Large intestine (tissue), 3 donors: Measurements from ENCODE around the gene GAL3ST1. TPM values are rescaled to one million over a fixed set of nuclear protein-coding genes. Genes with fewer than 3 reads are reported as not detected.
A peak's percentile ranks its signal among the peaks of the same experiment; 100 is the strongest.
"Not testable (repeated sequence)": the region's sequence is repeated elsewhere in the genome, so short reads cannot be mapped to it uniquely, and the experiment has no call there.

ENCODE experiments used
- DNase-seq, 2 donors: peaks; one replicate each; pipeline versions ENCODE4 v3.0.0 to v3.0.0-alpha.2; 2013
- H3K27ac ChIP-seq: one replicate; pipeline ENCODE4 v1.5.1; 2013; ENCODE audit warnings: low read length
- H3K27me3 ChIP-seq: 2 replicates; pipeline ENCODE4 v1.6.1; 2013; ENCODE audit warnings: low read length; ENCODE audit not compliant: control insufficient read depth, insufficient read depth
- H3K36me3 ChIP-seq: 2 replicates; pipeline ENCODE4 v1.6.1; 2013; ENCODE audit warnings: low read length; ENCODE audit not compliant: control insufficient read depth, insufficient read depth
- H3K4me1 ChIP-seq: one replicate; pipeline ENCODE4 v1.6.1; 2013; ENCODE audit warnings: low read length; ENCODE audit not compliant: control insufficient read depth, insufficient read depth
- H3K4me3 ChIP-seq: one replicate; pipeline ENCODE4 v1.5.1; 2013; ENCODE audit warnings: low read length
- H3K9me3 ChIP-seq: one replicate; pipeline ENCODE4 v1.6.1; 2013; ENCODE audit warnings: mild to moderate bottlenecking, low read depth, low read length, moderate library complexity; ENCODE audit not compliant: control insufficient read depth
- WGBS: methylation state at CpG from one replicate; pipeline ENCODE4 v1.1.5; 2013; ENCODE audit warnings: low lambda C conversion rate; ENCODE audit not compliant: insufficient coverage; 5-methylcytosine and 5-hydroxymethylcytosine counted together
- polyA plus RNA-seq: library from polyadenylated mRNA; unstranded; fragments of 120-200 nt; gene quantifications from one replicate; pipeline ENCODE4 v1.2.1, GENCODE V29; 2013

The GAL3ST1 gene
- polyA plus RNA-seq, 1 donor = 19.5 TPM

DNA sequence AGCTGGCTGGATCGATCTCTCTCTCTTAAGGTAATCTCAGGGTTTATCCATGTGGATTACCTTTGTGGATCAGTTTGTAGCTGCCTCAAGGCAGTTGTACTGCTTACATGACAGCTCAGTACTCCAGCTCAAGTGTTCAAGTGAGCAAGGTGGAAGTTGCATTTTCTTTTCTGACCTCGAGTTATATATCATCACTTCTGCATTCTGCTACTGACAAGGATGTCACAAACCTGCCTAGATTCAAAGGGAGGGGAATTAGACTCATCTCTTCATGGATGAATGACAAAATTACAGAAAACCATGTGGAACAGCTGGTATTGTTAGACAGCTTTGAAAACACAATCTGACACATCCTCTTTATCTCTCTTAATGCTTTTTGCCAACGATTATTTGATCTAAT, 26.5 kb upstream of the GAL3ST1 start:
- 100% methylated on average over 1 of the region's 3 CpGs for WGBS
- no peak overlapping the region for H3K4me3 ChIP-seq

DNA sequence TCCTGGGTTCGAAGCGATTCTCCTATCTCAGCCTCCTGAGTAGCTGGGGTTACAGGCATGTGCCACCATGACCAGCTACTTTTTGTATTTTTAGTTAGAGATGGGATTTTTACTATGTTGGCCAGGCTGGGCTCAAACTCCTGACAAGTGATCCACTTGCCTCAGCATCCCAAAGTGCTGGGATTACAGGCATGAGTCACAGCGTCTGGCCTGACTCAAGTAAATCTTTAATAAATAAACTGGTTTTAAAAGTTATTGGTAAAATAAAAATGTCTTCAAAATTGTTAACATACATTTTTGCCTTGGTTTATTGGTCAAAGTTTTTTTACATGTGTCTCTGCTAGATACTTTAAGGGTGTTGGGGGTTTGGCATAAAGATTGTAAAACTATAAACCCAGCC, 24.5 kb upstream of the GAL3ST1 start:
- Histone ChIP-seq H3K27ac (no peak overlapping the region), H3K4me1 (no peaks in the 10 kb centered on the region)
- 57% methylated on average over 1 of the region's 3 CpGs for WGBS

More for the DNA sequence above, 26.5 kb upstream of the GAL3ST1 start:
- no peaks in the 10 kb centered on the region for H3K9me3 ChIP-seq
- no peak for DNase-seq
- no peaks in the 10 kb centered on the region for H3K36me3 ChIP-seq
- H3K4me1 ChIP-seq = peaks cover 3% of the 10 kb centered on the region
- no peaks in the 10 kb centered on the region for H3K27me3 ChIP-seq
- no peak overlapping the region for H3K27ac ChIP-seq

DNA sequence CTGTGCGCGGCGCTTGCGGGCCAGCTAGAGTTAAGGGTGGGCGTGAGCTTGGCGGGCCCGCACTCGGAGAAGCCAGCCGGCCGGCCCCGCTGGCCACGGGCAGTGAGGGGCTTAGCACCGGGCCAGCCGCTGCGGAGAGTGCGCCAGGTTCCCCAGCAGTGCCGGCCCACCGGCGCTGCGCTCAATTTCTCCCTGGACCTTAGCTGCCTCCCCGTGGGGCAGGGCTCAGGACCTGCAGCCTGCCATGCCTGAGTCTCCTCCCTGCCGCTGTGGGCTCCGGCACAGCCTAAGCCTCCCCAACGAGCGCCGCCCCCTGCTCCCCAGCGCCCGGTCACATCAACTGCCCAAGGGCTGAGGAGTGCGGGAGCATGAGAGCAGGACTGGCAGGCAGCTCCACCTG, 22.4 kb upstream of the GAL3ST1 start:
- Histone ChIP-seq H3K4me1 (peaks cover 3% of the 10 kb centered on the region), H3K36me3 (no peaks in the 10 kb centered on the region), H3K9me3 (no peaks in the 10 kb centered on the region), H3K27me3 (peaks cover 3% of the 10 kb centered on the region), H3K4me3 (no peak overlapping the region), H3K27ac (no peak overlapping the region)
- no CpG with 5 or more reads among the region's 29 CpGs for WGBS
- no peak for DNase-seq

More for the DNA sequence above, 24.5 kb upstream of the GAL3ST1 start:
- DNase-seq = no peak
- H3K4me3 ChIP-seq = no peak overlapping the region
- no peaks in the 10 kb centered on the region for H3K9me3 ChIP-seq
- H3K36me3 ChIP-seq = no peaks in the 10 kb centered on the region
- peaks cover 3% of the 10 kb centered on the region for H3K27me3 ChIP-seq

DNA sequence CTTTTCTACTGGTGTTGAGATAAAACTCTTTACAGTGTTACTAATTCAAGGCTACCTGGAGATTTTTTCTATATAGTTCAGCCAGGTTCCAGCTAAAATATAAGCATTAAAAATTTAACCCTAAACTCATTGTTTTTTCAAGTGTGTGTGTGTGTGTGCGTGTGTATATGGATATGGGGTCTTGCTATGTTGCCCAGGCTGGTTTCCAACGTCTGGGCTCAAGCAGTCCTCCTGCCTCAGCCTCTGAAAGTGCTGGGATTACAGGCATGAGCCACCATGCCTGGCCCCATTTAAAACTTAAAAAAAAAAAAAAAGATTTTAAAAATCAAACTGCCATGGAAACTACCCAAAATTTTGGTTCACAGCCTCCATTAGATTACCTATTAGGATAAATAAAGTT, 21.7 kb upstream of the GAL3ST1 start:
- Histone ChIP-seq H3K9me3 (no peaks in the 10 kb centered on the region), H3K36me3 (no peaks in the 10 kb centered on the region), H3K27ac (no peak overlapping the region), H3K4me3 (no peak overlapping the region), H3K27me3 (peaks cover 3% of the 10 kb centered on the region), H3K4me1 (peaks cover 3% of the 10 kb centered on the region)
- no peak for DNase-seq
- WGBS = no CpG with 5 or more reads among the region's 2 CpGs

DNA sequence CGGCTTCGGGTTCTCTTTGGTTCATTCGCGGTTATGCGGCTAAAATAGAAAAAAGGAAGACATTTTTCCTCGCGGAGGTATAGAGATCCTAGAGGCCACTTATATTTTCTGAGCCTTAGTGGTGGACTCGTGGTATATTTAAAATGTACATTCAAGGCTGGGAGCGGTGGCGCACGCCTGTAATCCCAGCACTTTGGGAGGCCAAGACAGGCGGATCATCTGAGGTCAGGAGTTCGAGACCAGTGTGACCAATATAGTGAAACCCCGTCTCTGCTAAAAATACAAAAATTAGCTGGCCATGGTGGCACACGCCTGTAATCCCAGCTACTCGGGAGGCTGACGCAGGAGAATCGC, 17.9 kb upstream of the GAL3ST1 start:
- no CpG with 5 or more reads among the region's 18 CpGs for WGBS
- H3K27ac ChIP-seq = not testable (repeated sequence)
- peak overlapping the region; percentile 24 for H3K4me3 ChIP-seq

DNA sequence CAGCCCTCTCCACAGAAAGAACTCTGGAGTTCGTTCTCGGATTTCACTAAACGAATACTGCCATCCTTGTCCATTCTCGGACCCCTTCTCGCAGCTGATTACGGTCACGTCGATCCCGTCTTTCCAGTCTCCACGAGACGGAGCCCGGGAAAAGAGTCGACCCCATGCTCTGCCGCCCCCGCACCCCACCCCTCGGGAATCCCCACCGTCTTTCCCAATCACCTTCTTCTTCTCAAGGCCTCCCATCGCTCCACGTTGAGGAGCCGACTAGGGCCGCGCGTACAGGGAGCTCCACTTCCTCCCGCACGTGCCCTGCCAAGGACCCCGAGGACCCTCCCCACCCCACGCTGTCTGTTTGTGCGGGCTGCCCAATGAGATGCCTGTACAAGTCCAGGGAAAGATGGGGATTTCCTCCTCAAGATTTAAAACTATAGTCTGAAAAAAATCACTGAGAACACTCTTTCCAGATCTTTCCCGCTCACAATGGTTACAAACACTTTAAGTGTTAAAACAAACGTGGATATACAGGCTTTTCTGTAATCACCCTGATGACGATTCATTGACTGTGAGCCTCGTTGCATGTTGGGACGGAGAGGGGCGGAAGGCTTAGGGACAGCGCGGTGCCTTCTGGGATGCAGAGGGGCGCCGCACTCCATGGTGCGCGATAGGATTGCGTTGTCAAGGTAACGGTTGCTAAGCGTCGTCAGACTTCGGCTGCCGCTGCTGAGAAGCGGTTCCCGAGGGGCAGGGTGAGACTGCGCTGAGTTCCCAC, 17.3 kb upstream of the GAL3ST1 start, which contains the start of gene PES1:
Gene PES1 (minus strand): TSS at position 323 of the 772 bp plus-strand sequence. CDS start 77 bp downstream, at position 246.
- no CpG with 5 or more reads among the region's 49 CpGs for WGBS
- DNase-seq = peak; percentile 99
- peaks cover 3% of the 10 kb centered on the region for H3K4me1 ChIP-seq
- peaks cover 3% of the 10 kb centered on the region for H3K27me3 ChIP-seq
- H3K4me3 ChIP-seq = peak within 1 kb of the TSS; percentile 84
- H3K27ac ChIP-seq = peak within 1 kb of the TSS; percentile 67
- H3K9me3 ChIP-seq = no peaks in the 10 kb centered on the region
- peaks cover 27% of the 10 kb centered on the region for H3K36me3 ChIP-seq

More for the DNA sequence above, 17.9 kb upstream of the GAL3ST1 start:
- not testable (repeated sequence) for H3K4me1 ChIP-seq, H3K27me3 ChIP-seq, H3K9me3 ChIP-seq, DNase-seq
- peaks cover 22% of the 10 kb centered on the region for H3K36me3 ChIP-seq

DNA sequence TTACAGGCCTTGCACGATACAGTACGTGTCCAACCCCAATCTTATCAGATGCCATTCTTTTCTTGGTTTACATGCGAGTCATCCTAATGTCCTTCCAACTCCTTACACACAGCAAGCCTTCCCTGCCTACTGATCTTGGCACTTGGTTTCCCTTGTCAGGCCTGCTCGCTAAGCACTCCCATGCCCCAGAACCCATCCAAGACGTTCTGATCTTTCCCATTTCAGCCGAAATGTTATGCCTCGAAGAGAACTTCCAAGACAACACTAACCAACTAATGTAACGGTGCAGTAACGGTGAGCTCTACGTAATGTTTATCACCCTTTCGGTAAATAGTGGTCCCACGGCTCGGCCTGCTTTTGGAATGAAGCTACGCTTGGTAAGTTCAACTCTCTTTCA, 16.7 kb upstream of the GAL3ST1 start:
- DNase-seq = no peak
- peaks cover 3% of the 10 kb centered on the region for H3K27me3 ChIP-seq
- WGBS = no CpG with 5 or more reads among the region's 14 CpGs

DNA sequence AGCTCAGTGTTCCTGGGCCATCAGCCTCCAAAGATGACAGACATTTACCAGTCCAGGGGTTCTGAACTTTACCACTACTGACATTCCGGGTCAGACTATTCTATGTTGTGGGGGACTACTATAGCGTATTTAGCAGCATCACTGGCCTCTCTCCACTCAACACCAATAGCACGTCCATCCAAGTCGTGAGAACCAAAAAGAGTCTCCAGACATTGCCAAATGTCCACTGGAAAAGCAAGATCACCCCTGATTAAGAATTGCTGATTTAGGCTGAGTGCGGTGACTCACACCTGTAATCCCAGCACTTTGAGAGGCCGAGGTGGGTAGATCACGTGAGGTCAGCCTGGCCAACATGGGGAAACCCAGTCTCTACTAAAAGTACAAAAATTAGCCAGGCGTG, 11.9 kb upstream of the GAL3ST1 start:
- Histone ChIP-seq H3K36me3 (peaks cover 79% of the 10 kb centered on the region), H3K9me3 (no peaks in the 10 kb centered on the region), H3K27ac (no peak overlapping the region), H3K27me3 (no peaks in the 10 kb centered on the region), H3K4me3 (no peak overlapping the region), H3K4me1 (no peaks in the 10 kb centered on the region)
- no CpG with 5 or more reads among the region's 8 CpGs for WGBS
- DNase-seq = no peak

More for the DNA sequence above, 16.7 kb upstream of the GAL3ST1 start:
- peak overlapping the region; percentile 84 for H3K4me3 ChIP-seq
- H3K9me3 ChIP-seq = no peaks in the 10 kb centered on the region
- peak overlapping the region; percentile 67 for H3K27ac ChIP-seq
- H3K4me1 ChIP-seq = peaks cover 3% of the 10 kb centered on the region
- peaks cover 33% of the 10 kb centered on the region for H3K36me3 ChIP-seq

DNA sequence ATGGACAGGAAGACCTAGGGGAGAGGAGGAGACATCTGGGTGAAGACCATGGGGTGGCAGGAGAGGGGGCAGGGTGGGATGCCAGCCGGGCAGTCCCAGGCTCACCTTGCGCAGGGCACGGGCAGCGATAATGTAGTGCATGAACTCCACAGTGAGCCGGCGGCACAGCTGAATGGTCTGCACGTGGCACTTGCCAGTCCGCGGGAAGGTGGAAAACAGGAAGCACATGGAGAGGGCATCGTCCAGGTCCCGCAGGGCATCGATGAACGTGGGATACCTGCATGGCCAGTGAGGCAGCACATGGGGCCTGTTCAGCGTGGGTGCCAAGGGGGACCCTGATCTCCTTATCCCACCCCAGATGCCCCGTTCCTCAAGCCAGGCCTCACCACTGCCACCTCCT, 10.0 kb upstream of the GAL3ST1 start:
- no peak for DNase-seq
- no peaks in the 10 kb centered on the region for H3K4me1 ChIP-seq
- no CpG with 5 or more reads among the region's 15 CpGs for WGBS
- H3K9me3 ChIP-seq = no peaks in the 10 kb centered on the region
- no peaks in the 10 kb centered on the region for H3K27me3 ChIP-seq
- H3K27ac ChIP-seq = no peak overlapping the region
- no peak overlapping the region for H3K4me3 ChIP-seq
- peaks cover 98% of the 10 kb centered on the region for H3K36me3 ChIP-seq

DNA sequence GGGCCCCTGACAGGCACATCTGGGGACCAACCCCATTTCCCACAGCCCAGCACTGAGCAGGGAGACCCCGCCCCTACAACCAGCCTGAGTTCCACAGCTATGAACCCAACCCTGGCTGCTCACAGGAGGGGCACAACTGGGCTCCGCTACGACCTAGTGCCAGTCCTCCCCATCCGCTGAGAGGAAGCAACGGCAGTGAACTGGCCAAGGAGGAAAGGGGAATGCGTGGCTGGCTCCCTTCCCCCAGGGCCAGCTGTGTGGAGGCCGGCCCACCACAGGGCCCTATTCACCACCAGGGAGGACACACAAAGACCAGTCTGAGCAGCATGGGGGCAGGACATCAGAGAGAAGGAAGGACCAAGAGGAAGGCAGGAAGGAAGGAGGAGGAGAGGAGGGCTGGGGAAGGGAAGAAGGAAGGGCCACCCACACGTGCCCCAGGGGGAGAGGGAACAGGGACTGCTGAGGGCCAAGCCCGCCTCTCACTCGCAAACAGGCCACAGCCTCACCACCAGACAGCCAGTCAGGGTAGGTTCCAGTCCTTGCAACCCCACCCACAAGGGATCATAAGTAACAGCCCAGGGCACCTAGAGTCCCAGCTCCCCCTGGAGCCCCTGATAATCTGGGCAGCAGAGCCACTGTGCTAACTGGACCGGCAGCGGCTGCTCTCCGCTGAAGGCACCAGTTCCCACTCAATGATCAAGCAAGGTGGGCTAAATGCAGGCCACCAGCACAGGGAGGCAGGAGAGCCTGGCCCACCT, 8.5 kb upstream of the GAL3ST1 start:
- H3K4me3 ChIP-seq = no peak overlapping the region
- peaks cover 98% of the 10 kb centered on the region for H3K36me3 ChIP-seq
- no peaks in the 10 kb centered on the region for H3K4me1 ChIP-seq
- no peaks in the 10 kb centered on the region for H3K27me3 ChIP-seq
- no peak overlapping the region for H3K27ac ChIP-seq
- no peak for DNase-seq
- no CpG with 5 or more reads among the region's 13 CpGs for WGBS
- H3K9me3 ChIP-seq = no peaks in the 10 kb centered on the region
